PC-3 (cell line): ENCODE data around the gene DAAM2. TPM values are rescaled to one million over a fixed set of nuclear protein-coding genes. Genes with fewer than 3 reads are reported as not detected.

ENCODE experiments used
- ATAC-seq: fragments of 200-7000 bp; cut with Tn5 transposase; 2 replicates; pipeline ENCODE4 v1.9.1; 2020; ENCODE audit warnings: mild to moderate bottlenecking, moderate library complexity
- BruUV-seq: library from RNA; stranded (reverse); fragments of 400-500 nt; replicated peaks from 2 replicates; lab custom pipeline; 2021; lab: Mats Ljungman, UMichigan
- CTCF ChIA-PET: fragments of 300-600 bp; sonication (Branson Sonifier 250); formaldehyde crosslinking; loops from one replicate; lab custom pipeline; 2022; ENCODE audit warnings: antibody characterized with exemption; lab: Charles Lee
- POLR2A ChIA-PET: fragments of 300-600 bp; sonication (Branson Sonifier 250); formaldehyde crosslinking; loops from one replicate; lab custom pipeline; 2022; ENCODE audit warnings: antibody characterized with exemption; ENCODE audit not compliant: unreplicated experiment; lab: Charles Lee
- DNase-seq: peaks from one replicate; pipeline ENCODE4 v3.0.0-alpha.2; 2015
- H2AFZ ChIP-seq: fragments of 300-600 bp; sonication (generic); 2 replicates; pipeline ENCODE4 v1.6.0; 2016; ENCODE audit warnings: antibody characterized with exemption, low read length
- H3F3A ChIP-seq: fragments of 300-600 bp; sonication (generic); one replicate; pipeline ENCODE4 v1.6.0; 2017; ENCODE audit warnings: antibody characterized with exemption, low read length, control low read depth, mild to moderate bottlenecking; ENCODE audit not compliant: unreplicated experiment
- H3K27ac ChIP-seq: fragments of 300-600 bp; sonication (generic); 2 replicates; pipeline ENCODE4 v1.5.1; 2016; ENCODE audit warnings: mild to moderate bottlenecking, low read length
- H3K27me3 ChIP-seq: fragments of 300-600 bp; sonication (generic); 2 replicates; pipeline ENCODE4 v1.6.1; 2016; ENCODE audit warnings: low read length, mixed read lengths
- H3K36me3 ChIP-seq: fragments of 300-600 bp; sonication (generic); 2 replicates; pipeline ENCODE4 v1.6.1; 2016; ENCODE audit warnings: low read depth, mixed run types, low read length, mixed read lengths
- H3K4me1 ChIP-seq: fragments of 300-600 bp; sonication (generic); 2 replicates; pipeline ENCODE4 v1.5.1; 2016; ENCODE audit warnings: low read length; ENCODE audit not compliant: insufficient read depth
- H3K4me2 ChIP-seq: fragments of 300-600 bp; sonication (generic); 2 replicates; pipeline ENCODE4 v1.6.0; 2016; ENCODE audit warnings: low read length
- H3K4me3 ChIP-seq: fragments of 300-600 bp; sonication (generic); 2 replicates; pipeline ENCODE4 v1.5.1; 2016; ENCODE audit warnings: mild to moderate bottlenecking, low read length, mixed read lengths
- H3K79me2 ChIP-seq: fragments of 300-600 bp; sonication (generic); 2 replicates; pipeline ENCODE4 v1.6.1; 2017; ENCODE audit warnings: low read length, mixed read lengths
- H3K9ac ChIP-seq: fragments of 300-600 bp; sonication (generic); 2 replicates; pipeline ENCODE4 v1.6.0; 2016; ENCODE audit warnings: mild to moderate bottlenecking, low read length
- H3K9me2 ChIP-seq: fragments of 300-600 bp; sonication (generic); replicated peaks from 2 replicates; pipeline ENCODE4 v1.6.1; 2016; ENCODE audit warnings: mixed run types, low read length, mixed read lengths
- H3K9me3 ChIP-seq: fragments of 300-600 bp; sonication (generic); 2 replicates; pipeline ENCODE4 v1.6.1; 2016; ENCODE audit warnings: low read length, mixed read lengths
- H4K20me1 ChIP-seq: fragments of 300-600 bp; sonication (generic); 2 replicates; pipeline ENCODE4 v1.6.1; 2016; ENCODE audit warnings: low read length, mixed read lengths
- EZH2 ChIP-seq: fragments of 300-600 bp; sonication (generic); IDR thresholded peaks from one replicate; pipeline ENCODE4 v1.6.1; 2017; ENCODE audit warnings: antibody characterized with exemption, mild to moderate bottlenecking, low read length; ENCODE audit not compliant: unreplicated experiment
- EZH2phosphoT487 ChIP-seq: fragments of 300-600 bp; sonication (generic); IDR thresholded peaks from 2 replicates; pipeline ENCODE4 v1.6.1; 2018; ENCODE audit warnings: mild to moderate bottlenecking, antibody characterized with exemption, low read length, borderline replicate concordance
- intact Hi-C: fragments of 100-400 bp; cut with micrococcal nuclease; formaldehyde crosslinking; loops from 2 replicates; pipeline ENCODE4 v1.9.0; 2023
- total RNA-seq: library from RNA; depleted of rRNA; stranded (reverse); fragments of >200 nt; gene quantifications from 2 replicates; pipeline ENCODE4 v1.2.3, GENCODE V29; 2014
- TF ChIP-seq, protein P1 (sequence below): fragments of 300-600 bp; sonication (generic); conservative IDR thresholded peaks from 2 replicates; pipeline ENCODE4 v1.5.1; 2017; ENCODE audit warnings: antibody characterized with exemption, low read depth, mild to moderate bottlenecking, low read length

Gene DAAM2
- total RNA-seq, 1 experiment from 2014 or later: not detected

DNA sequence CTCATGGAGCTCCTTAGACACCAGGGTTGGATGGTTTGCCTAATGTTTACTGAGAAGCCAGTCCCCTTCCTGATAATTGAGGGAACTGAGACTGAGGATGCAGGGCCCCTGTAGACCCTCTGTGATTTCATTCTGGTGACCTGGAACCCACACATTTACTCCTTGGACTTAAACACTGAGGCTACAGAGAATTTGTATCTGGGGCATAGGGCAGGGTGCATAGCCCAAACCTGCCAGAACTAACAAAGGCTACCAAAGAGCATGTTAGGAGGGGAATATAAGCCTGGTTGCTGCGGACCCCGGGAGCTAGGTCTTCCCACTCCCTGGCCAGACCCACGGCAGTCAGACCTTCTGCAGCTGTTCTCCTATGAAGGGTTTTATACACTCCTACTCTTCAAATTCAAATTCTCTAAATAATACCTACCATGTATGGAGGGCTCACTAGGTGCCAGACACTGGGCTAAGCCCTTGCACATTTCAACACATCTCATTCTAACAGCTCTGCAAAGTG is 19.7 kb downstream of the DAAM2 start:
- ATAC-seq: no peak
- Histone ChIP-seq H2AFZ (no peak overlapping the region), H3K36me3 (no peaks in the 10 kb centered on the region), H3K4me1 (no peaks in the 10 kb centered on the region), H3K27me3 (peaks cover 7% of the 10 kb centered on the region; the same call in 1 of the 2 replicates), H3K79me2 (no peaks in the 10 kb centered on the region), H3K9ac (no peak overlapping the region), H3F3A (no peaks in the 10 kb centered on the region), H4K20me1 (no peaks in the 10 kb centered on the region), H3K4me2 (no peak overlapping the region), H3K4me3 (no peak overlapping the region), H3K9me3 (no peaks in the 10 kb centered on the region), H3K27ac (no peak overlapping the region), H3K9me2 (no peaks in the 10 kb centered on the region)
- ChIA-PET POLR2A (no interaction called here), CTCF (no interaction called here)
- intact Hi-C loops: no loop called here
- BruUV-seq: no TSS peak
- DNase-seq: no peak
- TF ChIP-seq EZH2phosphoT487: no peak
- TF ChIP-seq, protein P1, sequence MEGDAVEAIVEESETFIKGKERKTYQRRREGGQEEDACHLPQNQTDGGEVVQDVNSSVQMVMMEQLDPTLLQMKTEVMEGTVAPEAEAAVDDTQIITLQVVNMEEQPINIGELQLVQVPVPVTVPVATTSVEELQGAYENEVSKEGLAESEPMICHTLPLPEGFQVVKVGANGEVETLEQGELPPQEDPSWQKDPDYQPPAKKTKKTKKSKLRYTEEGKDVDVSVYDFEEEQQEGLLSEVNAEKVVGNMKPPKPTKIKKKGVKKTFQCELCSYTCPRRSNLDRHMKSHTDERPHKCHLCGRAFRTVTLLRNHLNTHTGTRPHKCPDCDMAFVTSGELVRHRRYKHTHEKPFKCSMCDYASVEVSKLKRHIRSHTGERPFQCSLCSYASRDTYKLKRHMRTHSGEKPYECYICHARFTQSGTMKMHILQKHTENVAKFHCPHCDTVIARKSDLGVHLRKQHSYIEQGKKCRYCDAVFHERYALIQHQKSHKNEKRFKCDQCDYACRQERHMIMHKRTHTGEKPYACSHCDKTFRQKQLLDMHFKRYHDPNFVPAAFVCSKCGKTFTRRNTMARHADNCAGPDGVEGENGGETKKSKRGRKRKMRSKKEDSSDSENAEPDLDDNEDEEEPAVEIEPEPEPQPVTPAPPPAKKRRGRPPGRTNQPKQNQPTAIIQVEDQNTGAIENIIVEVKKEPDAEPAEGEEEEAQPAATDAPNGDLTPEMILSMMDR: no peak

DNA sequence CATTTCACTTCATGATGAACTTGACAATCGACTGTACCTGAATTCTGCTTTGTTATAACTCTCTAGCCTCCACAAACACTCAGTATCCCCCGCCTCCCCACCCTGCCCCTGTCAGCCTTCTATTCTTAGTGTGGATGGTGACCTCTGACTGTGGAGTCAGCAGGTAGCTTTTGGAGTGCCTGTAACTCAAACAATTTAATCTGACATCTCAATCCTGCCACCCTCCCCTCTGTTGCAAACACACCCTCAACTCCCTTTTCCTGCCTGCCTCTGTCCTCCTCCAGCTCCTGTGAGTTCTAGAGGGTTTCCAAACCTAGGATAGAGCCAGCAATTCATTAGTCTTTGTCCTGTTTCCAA is 20.3 kb downstream of the DAAM2 start:
- intact Hi-C loops: no loop called here
- Histone ChIP-seq H3F3A (no peaks in the 10 kb centered on the region), H3K9me2 (no peaks in the 10 kb centered on the region), H4K20me1 (no peaks in the 10 kb centered on the region), H3K27ac (no peak overlapping the region), H3K36me3 (no peaks in the 10 kb centered on the region), H3K9me3 (no peaks in the 10 kb centered on the region), H3K4me2 (no peak overlapping the region), H3K27me3 (peaks cover 7% of the 10 kb centered on the region; the same call in 1 of the 2 replicates), H3K4me3 (no peak overlapping the region), H3K9ac (no peak overlapping the region), H3K4me1 (no peaks in the 10 kb centered on the region), H3K79me2 (no peaks in the 10 kb centered on the region), H2AFZ (no peak overlapping the region)
- no TSS peak for BruUV-seq
- no peak for ATAC-seq
- TF ChIP-seq, protein P1: no peak
- TF ChIP-seq EZH2 (no peak), EZH2phosphoT487 (no peak)
- DNase-seq: no peak
- POLR2A ChIA-PET: no interaction called here
- CTCF ChIA-PET: no interaction called here

DNA sequence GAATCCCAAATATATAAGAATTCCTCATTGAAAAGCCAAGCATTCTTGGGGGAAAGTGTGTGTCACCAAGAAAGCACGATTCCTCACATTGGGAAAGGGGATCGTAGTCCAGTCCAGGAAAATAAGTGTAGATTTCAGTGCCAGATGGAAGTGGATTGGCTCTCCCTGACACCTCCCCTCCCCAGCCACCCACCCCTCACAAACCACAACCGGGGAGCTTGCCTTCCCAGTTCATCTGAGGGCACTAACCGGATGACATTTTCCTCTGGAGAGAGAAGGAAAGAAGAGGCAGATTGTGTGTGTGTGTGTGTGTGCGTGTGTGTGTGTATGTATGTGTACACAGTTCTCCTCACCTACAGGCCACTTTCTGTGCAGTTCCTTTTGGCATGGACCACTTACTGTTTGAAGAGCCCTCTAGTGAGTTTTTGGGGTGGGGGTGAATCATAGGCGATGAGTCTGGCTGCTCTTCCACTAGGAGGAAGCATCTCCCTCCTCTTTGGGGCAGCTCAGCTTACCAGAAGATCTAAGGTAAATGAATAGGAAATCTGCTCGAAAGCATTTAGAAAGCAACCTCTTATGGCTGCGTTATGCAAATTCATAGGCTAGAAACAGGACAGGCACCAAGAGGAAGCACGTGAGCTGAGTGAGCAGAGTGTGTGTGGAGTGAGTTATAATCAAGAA is 20.8 kb downstream of the DAAM2 start:
- no TSS peak for BruUV-seq
- POLR2A ChIA-PET: no interaction called here

More for the DNA sequence above, 20.8 kb downstream of the DAAM2 start:
- DNase-seq (no peak), ATAC-seq (no peak)
- no peak overlapping the region for H3K4me3 ChIP-seq
- no peak overlapping the region for H3K4me2 ChIP-seq
- no peaks in the 10 kb centered on the region for H3K4me1 ChIP-seq
- no peaks in the 10 kb centered on the region for H3F3A ChIP-seq
- H3K27me3 ChIP-seq: peaks cover 7% of the 10 kb centered on the region; the same call in 1 of the 2 replicates
- H3K9me2 ChIP-seq: no peaks in the 10 kb centered on the region
- intact Hi-C loops: no loop called here
- no peaks in the 10 kb centered on the region for H3K36me3 ChIP-seq
- no peak overlapping the region for H3K9ac ChIP-seq
- no peak overlapping the region for H3K27ac ChIP-seq
- TF ChIP-seq EZH2phosphoT487 (no peak), EZH2 (no peak)
- TF ChIP-seq, protein P1: no peak
- H2AFZ ChIP-seq: no peak overlapping the region
- CTCF ChIA-PET: no interaction called here
- H4K20me1 ChIP-seq: no peaks in the 10 kb centered on the region
- H3K9me3 ChIP-seq: no peaks in the 10 kb centered on the region
- H3K79me2 ChIP-seq: no peaks in the 10 kb centered on the region
